ENCODE data around the gene CLEC3A.
"Not testable (repeated sequence)": the region's sequence is repeated elsewhere in the genome, so short reads cannot be mapped to it uniquely, and the experiment has no call there.

Gene CLEC3A

GRCh38 chr16:78028018-78028417 is 5.7 kb downstream of the CLEC3A start:
- no peak for DNase-seq (ENCODE audit: low read depth in 2 of 2)

GRCh38 chr16:78034530-78034929 is 12.2 kb downstream of the CLEC3A start:
- no peak for DNase-seq (ENCODE audit: low read depth in 2 of 2)

DNA sequence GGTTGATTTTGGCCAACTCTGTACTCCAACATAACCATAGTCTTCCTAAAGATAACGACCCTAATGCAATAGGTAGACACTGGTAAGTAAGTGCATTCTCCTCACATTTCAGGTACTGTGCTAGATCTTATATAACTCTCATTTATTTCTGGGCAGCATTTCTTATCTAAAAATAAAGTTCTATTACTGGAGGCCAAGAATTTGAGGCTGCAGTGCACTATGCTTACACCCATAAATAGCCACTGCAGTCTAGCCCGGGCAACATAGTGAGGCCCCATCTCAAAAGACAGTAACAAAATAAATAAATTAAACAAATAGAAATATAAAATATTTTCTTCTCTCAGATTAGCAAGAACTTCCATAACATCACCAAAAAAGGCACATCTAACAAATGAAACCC is 12.7 kb downstream of the CLEC3A start:
- DNase-seq (ENCODE audit: low read depth in 2 of 2), result no peak

- DNase-seq (ENCODE audit: low read depth in 2 of 2), result no peak
Observed at GRCh38 chr16:78040396-78040795, 18.0 kb downstream of the CLEC3A start.

GRCh38 chr16:78045865-78046581 is 23.7 kb downstream of the CLEC3A start:
- DNase-seq (ENCODE audit: low read depth in 2 of 2), result no peak

DNA sequence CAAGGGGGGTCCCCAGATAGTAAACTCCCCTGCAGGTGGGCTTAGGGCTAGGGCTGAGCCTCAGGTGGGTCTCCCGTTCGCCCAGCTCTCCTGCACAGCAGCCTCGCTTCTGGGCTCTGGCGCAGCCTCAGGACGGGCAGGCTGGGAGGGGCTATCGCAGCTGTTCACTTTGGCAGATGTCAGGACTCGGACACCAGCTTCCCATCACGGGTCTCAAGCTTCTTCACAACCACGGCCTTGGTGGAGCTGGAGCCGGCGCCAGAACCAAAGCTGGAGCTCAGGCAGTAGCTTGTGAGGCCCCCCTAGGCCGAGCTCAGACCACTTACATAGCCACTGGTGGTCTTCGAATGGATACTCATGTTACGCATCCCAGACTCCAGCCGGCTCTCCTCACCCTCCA is 26.0 kb downstream of the CLEC3A start:
- no peak for DNase-seq (ENCODE audit: low read depth in 2 of 2)

DNA sequence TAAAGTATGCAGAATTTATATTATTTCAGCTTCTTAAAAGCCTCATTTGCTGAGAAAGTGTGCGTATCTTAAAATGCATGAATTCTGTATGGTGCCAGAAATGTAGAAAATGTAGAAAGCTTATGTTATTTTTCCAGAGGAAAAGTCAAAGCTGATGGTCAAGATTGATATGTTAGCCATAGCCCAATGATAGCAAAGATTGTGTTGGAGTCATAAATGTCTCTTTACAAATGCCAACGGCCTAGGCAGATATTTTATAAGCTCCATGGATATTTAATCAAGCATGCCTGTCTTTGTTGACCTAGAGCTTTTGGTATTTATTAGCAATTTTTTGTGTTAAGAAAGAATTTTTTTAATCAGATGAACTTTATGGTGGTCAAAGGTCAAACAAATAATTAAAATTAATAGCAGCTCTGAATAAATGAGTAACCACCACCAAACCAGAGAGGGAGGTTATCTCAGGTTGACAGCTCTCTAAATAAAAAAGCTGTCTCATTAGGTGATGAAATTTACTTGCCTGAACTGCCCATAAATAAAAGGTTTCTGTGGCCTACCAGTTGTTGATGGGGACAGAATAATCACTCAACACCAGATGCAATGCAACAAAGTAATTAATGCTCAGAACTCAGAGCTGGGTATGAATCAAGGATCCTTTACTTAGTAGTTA is 28.5 kb downstream of the CLEC3A start:
- DNase-seq (ENCODE audit: low read depth in 2 of 2), result no peak

DNA sequence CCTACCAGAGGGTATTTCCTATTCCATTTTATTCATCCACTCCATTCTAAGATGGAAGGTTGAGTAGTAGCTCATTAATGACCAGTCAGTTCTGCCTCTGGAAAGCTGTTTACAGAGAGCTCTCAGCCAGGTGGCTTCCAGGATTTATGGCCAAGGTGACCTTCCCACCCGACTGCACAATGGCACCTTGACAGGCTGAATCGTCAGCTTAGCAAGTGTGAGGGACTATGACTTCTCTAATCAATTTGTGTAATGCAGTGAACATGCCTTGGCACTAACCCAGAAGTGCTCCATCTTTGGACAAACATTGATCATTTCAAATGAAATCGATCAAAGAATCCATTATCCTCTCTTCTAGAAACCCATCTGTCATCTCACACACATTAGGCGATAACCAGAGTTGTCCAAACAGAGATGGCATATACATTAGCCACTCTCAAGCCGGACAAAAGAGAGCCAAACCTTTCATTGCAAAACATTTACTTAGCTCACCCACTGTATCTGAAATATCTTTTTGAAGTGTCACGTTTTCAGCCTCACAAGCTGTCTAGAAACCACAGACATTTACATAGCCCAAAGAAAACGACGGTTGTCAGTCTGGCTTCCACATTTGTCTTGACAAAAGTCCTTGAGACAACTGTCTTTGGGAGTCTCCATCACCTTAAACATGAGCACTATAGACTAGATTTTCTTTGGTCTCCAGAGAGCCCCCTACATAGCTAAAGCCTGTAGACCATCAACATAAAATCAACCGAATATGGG is 35.6 kb downstream of the CLEC3A start:
- no peak for DNase-seq (ENCODE audit: low read depth in 2 of 2)

DNA sequence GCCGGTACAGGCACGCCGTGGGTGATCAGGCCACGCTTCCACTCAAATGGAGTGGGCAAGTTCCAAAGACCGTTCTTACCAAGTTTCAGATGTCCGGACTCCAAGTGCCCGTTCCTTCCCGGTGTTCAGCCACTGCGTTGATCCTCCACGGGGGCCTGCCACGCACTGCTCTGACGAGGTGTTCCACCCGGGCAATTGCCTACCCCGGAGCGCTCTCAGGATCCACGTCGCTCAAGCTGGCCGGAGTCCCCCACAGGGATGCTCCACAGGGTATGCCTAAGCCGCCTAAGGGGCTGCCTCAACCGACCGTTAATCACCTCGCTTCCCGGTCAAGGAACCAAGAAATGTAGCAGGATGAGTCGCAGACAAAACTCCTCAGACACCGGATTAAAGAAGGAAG is 37.5 kb downstream of the CLEC3A start:
- DNase-seq (ENCODE audit: low read depth in 2 of 2), result not testable (repeated sequence)

GRCh38 chr16:78060295-78060694 is 37.9 kb downstream of the CLEC3A start:
- no peak for DNase-seq (ENCODE audit: low read depth in 2 of 2)

DNA sequence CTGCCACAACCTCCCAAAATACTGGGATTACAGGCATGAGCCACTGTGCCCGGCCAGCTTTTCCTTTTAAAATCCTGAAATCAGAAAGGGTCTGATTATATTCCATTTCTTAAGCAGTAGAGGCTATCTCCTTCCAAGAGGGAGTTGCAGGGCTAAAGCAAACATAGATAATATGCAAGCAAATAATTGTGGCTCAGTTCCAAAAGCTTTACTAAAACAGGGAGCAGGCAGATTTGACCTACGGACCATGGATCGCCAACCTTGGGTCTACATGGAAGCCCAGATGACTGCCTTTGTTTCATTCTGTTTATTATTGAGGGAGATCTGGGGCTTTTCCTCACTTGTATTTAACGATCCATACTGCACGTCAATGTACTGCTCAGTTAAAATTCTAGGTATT is 38.5 kb downstream of the CLEC3A start:
- DNase-seq (ENCODE audit: low read depth in 2 of 2), result no peak

GRCh38 chr16:78065319-78065718 is 43.0 kb downstream of the CLEC3A start:
- no peak for DNase-seq (ENCODE audit: low read depth in 2 of 2)

GRCh38 chr16:78069913-78070312 is 47.6 kb downstream of the CLEC3A start:
- no peak for DNase-seq (ENCODE audit: low read depth in 2 of 2)

GRCh38 chr16:78072275-78072674 is 49.9 kb downstream of the CLEC3A start:
- DNase-seq (ENCODE audit: low read depth in 2 of 2), result no peak

DNA sequence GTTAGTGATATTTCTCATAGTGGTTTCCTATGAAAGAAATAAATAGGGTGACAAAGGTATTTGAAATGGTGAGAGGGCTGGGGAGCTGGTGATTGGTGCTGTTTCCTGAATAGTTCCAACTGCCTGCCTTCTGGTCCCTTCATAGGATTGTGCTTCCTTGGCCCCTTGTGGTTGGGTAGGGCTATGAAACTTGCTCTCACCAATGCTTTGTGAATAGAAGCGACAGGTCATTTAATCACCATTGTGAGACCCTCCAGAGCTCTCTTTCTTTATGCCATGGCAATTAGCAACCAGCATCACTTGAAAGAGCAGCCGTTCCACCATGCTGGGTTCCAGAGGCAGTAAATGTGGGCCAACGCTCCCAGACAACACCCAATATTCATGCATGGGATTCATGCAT is 53.5 kb downstream of the CLEC3A start:
- DNase-seq (ENCODE audit: low read depth in 2 of 2), result no peak

GRCh38 chr16:78081341-78081740 is 59.0 kb downstream of the CLEC3A start:
- DNase-seq (ENCODE audit: low read depth in 2 of 2), result no peak
